SK-N-SH treated with all-trans-retinoic acid at 6 μM for 48 hours (cell line): ENCODE data around the gene SLC18A2.

Experiments used
- PATZ1 ChIP-seq: fragments of 250-450 bp; sonication (Bioruptor Pico); IDR thresholded peaks from 2 replicates; pipeline ENCODE4 v1.8.0; 2020; ENCODE audit warnings: mild to moderate bottlenecking, moderate library complexity, borderline replicate concordance
- POU6F1 ChIP-seq: fragments of 250-450 bp; sonication (Bioruptor Pico); IDR thresholded peaks from 2 replicates; pipeline ENCODE4 v1.8.0; 2021; ENCODE audit warnings: low read depth, mild to moderate bottlenecking, moderate library complexity, borderline replicate concordance
- ZC3H10 ChIP-seq: fragments of 250-450 bp; sonication (Bioruptor Pico); IDR thresholded peaks from 2 replicates; pipeline ENCODE4 v1.5.1; 2021; ENCODE audit warnings: mild to moderate bottlenecking, moderate library complexity
- ZFP3 ChIP-seq: fragments of 250-450 bp; sonication (Bioruptor Pico); IDR thresholded peaks from 2 replicates; pipeline ENCODE4 v1.5.0; 2020; ENCODE audit warnings: mild to moderate bottlenecking, moderate library complexity
- ZNF8 ChIP-seq: fragments of 450-650 bp; formaldehyde crosslinking; IDR thresholded peaks from 2 replicates; pipeline ENCODE4 v1.5.0; 2020; ENCODE audit warnings: mild to moderate bottlenecking, moderate library complexity
- TF ChIP-seq, protein P1 (sequence below): fragments of 250-450 bp; sonication (Bioruptor Pico); IDR thresholded peaks from 2 replicates; pipeline ENCODE4 v1.5.1; 2020; ENCODE audit warnings: low read depth, mild to moderate bottlenecking, moderate library complexity

GRCh38 chr10:117223693-117224430, 17.1 kb upstream of the SLC18A2 start:
- TF ChIP-seq ZC3H10: no peak
- no peak for TF ChIP-seq POU6F1 (CRISPR knock-in tag)
- no peak for TF ChIP-seq ZFP3 (CRISPR knock-in tag)
- TF ChIP-seq, protein P1, sequence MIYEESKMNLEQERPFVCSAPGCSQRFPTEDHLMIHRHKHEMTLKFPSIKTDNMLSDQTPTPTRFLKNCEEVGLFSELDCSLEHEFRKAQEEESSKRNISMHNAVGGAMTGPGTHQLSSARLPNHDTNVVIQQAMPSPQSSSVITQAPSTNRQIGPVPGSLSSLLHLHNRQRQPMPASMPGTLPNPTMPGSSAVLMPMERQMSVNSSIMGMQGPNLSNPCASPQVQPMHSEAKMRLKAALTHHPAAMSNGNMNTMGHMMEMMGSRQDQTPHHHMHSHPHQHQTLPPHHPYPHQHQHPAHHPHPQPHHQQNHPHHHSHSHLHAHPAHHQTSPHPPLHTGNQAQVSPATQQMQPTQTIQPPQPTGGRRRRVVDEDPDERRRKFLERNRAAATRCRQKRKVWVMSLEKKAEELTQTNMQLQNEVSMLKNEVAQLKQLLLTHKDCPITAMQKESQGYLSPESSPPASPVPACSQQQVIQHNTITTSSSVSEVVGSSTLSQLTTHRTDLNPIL (CRISPR knock-in tag): no peak
- no peak for TF ChIP-seq ZNF8
- TF ChIP-seq PATZ1 (CRISPR knock-in tag): no peak
